Tibial artery (tissue), 4 donors: ENCODE measurements around the gene C13orf46.

Experiments
- DNase-seq, 2 donors: peaks; one replicate each; pipeline ENCODE4 v3.0.0-alpha.2; 2019
- H3K27ac ChIP-seq, 2 donors: fragments of 200-600 bp; sonication (generic) in 1 of 2; 1 replicate in 1 of 2; 2 replicates in 1 of 2; pipeline ENCODE4 v1.5.1; 2018 to 2019; ENCODE audit warnings: mild to moderate bottlenecking in 1 of 2
- H3K27me3 ChIP-seq, 2 donors: fragments of 200-600 bp; sonication (generic) in 1 of 2; one replicate each; pipeline versions ENCODE4 v1.5.1 to v1.6.0; 2016 to 2019
- H3K36me3 ChIP-seq, 3 donors: fragments of 200-600 bp; sonication (generic) in 2 of 3; one replicate each; pipeline ENCODE4 v1.5.1; 2016 to 2019; ENCODE audit warnings: mild to moderate bottlenecking in 2 of 3
- H3K4me1 ChIP-seq, 4 donors: fragments of 200-600 bp; sonication (generic) in 2 of 4; 1 replicate in 3 of 4; 2 replicates in 1 of 4; pipeline ENCODE4 v1.5.1; 2016 to 2019
- H3K4me3 ChIP-seq, 2 donors: fragments of 200-600 bp; sonication (generic) in 1 of 2; 1 replicate in 1 of 2; 2 replicates in 1 of 2; pipeline ENCODE4 v1.5.1; 2018 to 2019; ENCODE audit warnings: mild to moderate bottlenecking in 2 of 2
- H3K9me3 ChIP-seq, 3 donors: fragments of 200-600 bp; sonication (generic) in 1 of 3; one replicate each; pipeline ENCODE4 v1.5.1; 2016 to 2019
- intact Hi-C: fragments of 100-400 bp; cut with DNase I; formaldehyde crosslinking; loops from one replicate; pipeline ENCODE4 v1.15.0; 2023; ENCODE audit warnings: low total_unique reads
- TF ChIP-seq, protein P1 (sequence below), 2 experiments: fragments of 200-600 bp in 1 of 2; fragments of 450-650 bp in 1 of 2; IDR thresholded peaks; one replicate each; pipeline ENCODE4 v1.5.1; 2017 to 2019; ENCODE audit warnings: antibody characterized with exemption in 2 of 2, mild to moderate bottlenecking in 1 of 2, moderate library complexity in 1 of 2

The C13orf46 gene

DNA sequence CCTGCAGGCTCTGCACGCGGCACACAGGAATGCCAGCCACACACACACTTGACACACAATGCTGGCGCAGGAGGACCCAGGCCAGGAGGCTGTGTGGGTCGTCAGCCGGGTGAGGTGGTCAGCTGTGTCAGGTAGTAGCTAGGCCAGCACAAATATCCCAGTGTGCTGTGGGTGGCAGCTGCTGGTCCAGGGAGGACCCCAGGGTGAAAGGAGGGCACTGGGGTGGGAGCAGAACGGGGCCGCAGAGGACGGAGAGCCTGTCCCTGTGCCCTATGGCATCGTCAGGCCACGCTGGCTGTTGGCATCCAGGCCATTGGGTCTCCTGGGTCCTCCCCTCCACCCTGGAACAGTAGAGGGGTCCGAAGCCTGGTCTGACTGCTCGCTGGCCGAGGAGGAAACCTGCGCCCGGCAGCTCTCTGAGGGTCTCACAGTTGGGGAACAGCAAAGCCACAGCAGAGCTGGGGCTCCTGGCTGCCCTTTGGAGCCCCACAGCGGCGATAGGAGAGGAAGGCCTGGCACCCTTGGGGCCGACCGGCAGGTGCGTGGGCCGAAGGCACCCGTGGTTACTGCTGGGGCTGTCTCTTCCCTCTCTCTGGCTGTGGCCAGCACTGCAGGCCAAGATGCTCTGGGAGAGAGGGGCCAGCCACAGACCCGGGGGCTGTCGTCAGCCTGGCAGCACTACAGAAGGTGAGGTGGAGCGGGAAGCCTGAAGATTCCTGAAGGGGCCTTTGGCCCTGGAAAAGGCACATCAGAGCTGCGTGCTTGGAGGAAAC is 27.3 kb downstream of the C13orf46 start:
- Histone ChIP-seq H3K36me3 (no peaks in the 10 kb centered on the region), H3K4me3 (no peak overlapping the region), H3K9me3 (no peaks in the 10 kb centered on the region), H3K27ac (peak overlapping the region in 1 of 2 donors; percentile 34), H3K27me3 (no peaks in the 10 kb centered on the region), H3K4me1 (peaks cover 0 to 23% (median 14%) of the 10 kb centered on the region in 4 donors)
- TF ChIP-seq, protein P1, sequence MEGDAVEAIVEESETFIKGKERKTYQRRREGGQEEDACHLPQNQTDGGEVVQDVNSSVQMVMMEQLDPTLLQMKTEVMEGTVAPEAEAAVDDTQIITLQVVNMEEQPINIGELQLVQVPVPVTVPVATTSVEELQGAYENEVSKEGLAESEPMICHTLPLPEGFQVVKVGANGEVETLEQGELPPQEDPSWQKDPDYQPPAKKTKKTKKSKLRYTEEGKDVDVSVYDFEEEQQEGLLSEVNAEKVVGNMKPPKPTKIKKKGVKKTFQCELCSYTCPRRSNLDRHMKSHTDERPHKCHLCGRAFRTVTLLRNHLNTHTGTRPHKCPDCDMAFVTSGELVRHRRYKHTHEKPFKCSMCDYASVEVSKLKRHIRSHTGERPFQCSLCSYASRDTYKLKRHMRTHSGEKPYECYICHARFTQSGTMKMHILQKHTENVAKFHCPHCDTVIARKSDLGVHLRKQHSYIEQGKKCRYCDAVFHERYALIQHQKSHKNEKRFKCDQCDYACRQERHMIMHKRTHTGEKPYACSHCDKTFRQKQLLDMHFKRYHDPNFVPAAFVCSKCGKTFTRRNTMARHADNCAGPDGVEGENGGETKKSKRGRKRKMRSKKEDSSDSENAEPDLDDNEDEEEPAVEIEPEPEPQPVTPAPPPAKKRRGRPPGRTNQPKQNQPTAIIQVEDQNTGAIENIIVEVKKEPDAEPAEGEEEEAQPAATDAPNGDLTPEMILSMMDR (IDR thresholded peaks at IDR 0.05): no peak
- DNase-seq: peak in 1 of 2 donors; percentile 65
- intact Hi-C loops: loop anchor here (2.0 kb wide), 1 partner anchor 130 kb away; no protein-coding TSS in a partner anchor

DNA sequence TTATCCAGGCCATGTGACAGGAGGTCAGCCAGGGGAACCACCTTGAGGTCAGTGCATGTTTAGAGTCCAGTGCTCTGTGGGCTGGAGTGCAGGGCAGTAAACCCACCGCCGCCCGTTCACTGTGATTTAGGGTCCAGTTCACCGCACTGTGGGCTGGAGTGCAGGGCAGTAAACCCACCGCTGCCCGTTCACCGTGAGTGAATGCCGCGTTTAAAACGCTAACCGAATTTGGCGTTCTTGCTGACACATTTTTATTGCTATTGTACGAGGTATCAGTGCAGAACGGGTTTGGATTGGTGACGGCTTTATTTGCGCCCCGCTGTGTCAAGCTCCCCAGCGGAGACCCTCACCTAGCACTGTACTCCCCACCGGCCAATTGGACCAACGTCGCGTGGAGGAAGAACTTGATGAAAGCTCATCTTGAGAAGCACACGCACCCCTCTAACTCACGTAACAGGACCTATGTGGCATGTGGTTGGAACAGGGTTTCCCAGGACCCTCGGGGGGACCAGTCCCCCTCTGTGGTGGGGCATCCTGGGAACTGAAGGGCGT is 27.9 kb downstream of the C13orf46 start:
- peak in 1 of 2 donors; percentile 57 for DNase-seq
- no peaks in the 10 kb centered on the region for H3K36me3 ChIP-seq
- intact Hi-C loops: loop anchor here (2.0 kb wide), 1 partner anchor 129 kb away; no protein-coding TSS in a partner anchor
- H3K4me3 ChIP-seq: no peak overlapping the region
- H3K9me3 ChIP-seq: no peaks in the 10 kb centered on the region
- H3K4me1 ChIP-seq: peaks cover 0 to 16% (median 10%) of the 10 kb centered on the region in 4 donors
- H3K27ac ChIP-seq: no peak overlapping the region
- H3K27me3 ChIP-seq: no peaks in the 10 kb centered on the region
- TF ChIP-seq, protein P1 (IDR thresholded peaks at IDR 0.05): no peak

DNA sequence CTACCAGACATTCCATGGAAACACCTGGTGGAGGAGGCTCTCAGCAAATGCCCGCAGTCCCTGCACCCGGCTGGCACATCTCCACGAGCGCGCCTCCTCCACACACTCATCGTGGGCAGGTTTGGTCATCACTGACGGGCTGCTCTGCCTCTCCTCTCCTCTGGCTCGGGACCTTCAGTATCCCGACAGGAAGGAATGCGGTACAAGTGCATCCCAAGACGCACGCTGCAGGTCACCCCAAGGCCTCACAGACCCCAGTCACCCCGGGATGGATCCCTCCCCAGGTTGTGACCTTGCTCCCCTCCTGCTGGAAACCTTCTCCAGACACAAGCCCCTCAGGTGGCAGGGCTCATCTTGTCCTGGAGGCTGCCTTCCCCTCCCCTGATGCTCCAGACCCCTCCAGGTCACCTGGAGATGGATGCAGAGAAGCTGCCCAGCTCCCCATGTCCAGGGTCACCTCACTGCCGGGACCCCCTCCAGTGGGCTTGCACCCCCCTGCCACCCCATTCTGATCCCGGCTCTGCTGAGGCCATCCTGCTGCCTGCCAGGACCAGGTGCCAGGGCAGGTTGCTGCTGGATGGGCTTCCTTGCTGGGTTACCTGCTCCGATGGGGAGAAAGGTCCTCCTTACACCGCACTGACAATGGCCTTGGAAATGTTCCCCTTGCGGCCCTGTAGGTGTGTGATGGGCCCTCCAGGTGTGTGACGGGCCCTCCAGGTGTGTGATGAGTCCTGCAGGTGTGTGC is 29.9 kb downstream of the C13orf46 start:
- no peaks in the 10 kb centered on the region for H3K36me3 ChIP-seq
- H3K27me3 ChIP-seq: no peaks in the 10 kb centered on the region
- peak in 1 of 2 donors; percentile 43 for DNase-seq
- H3K27ac ChIP-seq: no peak overlapping the region
- TF ChIP-seq, protein P1 (IDR thresholded peaks at IDR 0.05): no peak
- H3K9me3 ChIP-seq: no peaks in the 10 kb centered on the region
- H3K4me1 ChIP-seq: peaks cover 0 to 10% (median 6%) of the 10 kb centered on the region in 4 donors
- H3K4me3 ChIP-seq: no peak overlapping the region
- intact Hi-C loops: no loop called here

DNA sequence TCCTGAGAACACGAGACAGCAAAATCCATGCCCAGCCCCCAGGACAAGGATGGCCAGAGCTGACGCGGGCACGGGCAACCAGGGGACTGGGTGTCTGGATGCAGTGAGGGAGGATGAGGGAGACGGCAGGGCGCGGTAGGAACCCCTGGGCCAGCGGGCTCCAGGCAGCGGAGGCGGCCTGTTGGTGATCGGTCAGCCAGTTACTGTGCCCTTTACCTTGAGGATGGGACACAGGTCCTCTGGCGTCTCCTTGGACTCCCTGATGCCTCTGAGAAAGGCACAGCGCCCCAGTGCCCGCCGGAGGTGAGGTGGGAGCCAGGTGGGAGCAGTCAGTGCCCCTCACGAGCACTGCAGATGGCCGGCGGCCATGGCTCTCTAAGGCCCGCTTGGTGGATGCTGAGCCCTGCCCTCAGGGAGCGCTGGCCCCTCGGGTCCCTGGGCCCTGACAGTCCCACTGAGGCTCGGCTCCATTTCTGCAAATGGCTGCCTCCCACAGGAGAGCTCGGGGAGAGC is 31.2 kb downstream of the C13orf46 start:
- Histone ChIP-seq H3K9me3 (no peaks in the 10 kb centered on the region), H3K27ac (no peak overlapping the region), H3K36me3 (no peaks in the 10 kb centered on the region), H3K4me1 (peaks cover 0 to 10% (median 6%) of the 10 kb centered on the region in 4 donors), H3K27me3 (no peaks in the 10 kb centered on the region), H3K4me3 (no peak overlapping the region)
- peak in 1 of 2 donors; percentile 56 for DNase-seq
- TF ChIP-seq, protein P1 (IDR thresholded peaks at IDR 0.05): no peak
- intact Hi-C loops: no loop called here

DNA sequence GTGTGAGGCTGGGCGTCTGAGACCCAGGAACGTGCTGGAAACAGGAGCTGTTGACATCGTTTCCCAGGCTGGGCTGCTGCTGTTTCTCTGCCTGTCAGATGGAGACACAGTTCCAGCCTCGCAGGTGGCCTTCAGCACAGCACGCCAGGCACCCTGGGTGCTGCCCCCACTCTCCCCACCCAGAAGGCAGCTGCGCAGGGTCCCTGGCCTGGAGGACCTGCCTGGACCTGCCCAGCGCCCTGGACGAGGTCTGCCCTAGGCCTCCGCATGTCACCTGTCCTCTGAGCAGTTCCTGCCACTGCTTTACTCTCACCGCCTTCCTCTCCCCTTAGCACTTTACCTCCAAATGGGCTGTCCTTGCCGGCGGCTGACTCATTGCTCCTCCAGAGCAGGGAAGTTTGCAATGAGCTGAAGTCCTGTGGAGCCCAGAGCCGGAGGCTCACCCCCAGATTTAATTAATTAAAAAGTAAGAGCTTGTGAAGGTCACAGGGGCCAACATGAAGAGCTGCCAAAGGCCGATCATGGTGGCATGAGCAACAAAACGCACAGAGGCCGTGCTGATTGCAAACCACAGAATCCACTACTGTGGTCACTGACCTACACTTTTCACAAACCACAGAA is 32.2 kb downstream of the C13orf46 start:
- no peaks in the 10 kb centered on the region for H3K9me3 ChIP-seq
- H3K27me3 ChIP-seq: no peaks in the 10 kb centered on the region
- no peak overlapping the region for H3K27ac ChIP-seq
- H3K4me1 ChIP-seq: peaks cover 0 to 1% (median under 1%) of the 10 kb centered on the region in 4 donors
- peak in 1 of 2 donors; percentile 60 for DNase-seq
- no peaks in the 10 kb centered on the region for H3K36me3 ChIP-seq
- intact Hi-C loops: no loop called here
- no peak overlapping the region for H3K4me3 ChIP-seq
- TF ChIP-seq, protein P1 (IDR thresholded peaks at IDR 0.05): no peak
